Omental fat pad (tissue), 4 donors: ENCODE measurements around the gene LTK. TPM values are rescaled to one million over a fixed set of nuclear protein-coding genes. Genes with fewer than 3 reads are reported as not detected.
A peak's percentile ranks its signal among the peaks of the same experiment; 100 is the strongest.

Experiments
- ATAC-seq: fragments of 150-250 bp; one replicate; pipeline ENCODE4 v1.9.1; 2016; ENCODE audit warnings: mild to moderate bottlenecking, moderate library complexity; ENCODE audit not compliant: low FRiP score
- DNase-seq: peaks from one replicate; pipeline ENCODE4 v3.0.0-alpha.2; 2019; ENCODE audit warnings: low spot score
- CTCF ChIP-seq, 3 donors: fragments of 450-650 bp; IDR thresholded peaks; one replicate each; pipeline ENCODE4 v1.5.1; 2016 to 2017; ENCODE audit warnings: antibody characterized with exemption in 3 of 3, mild to moderate bottlenecking in 3 of 3, moderate library complexity in 2 of 3
- total RNA-seq, 4 donors: library from RNA; depleted of rRNA; stranded (reverse); fragments of >200 nt; gene quantifications; one replicate each; pipeline ENCODE4 v1.1.0, GENCODE V29; 2016

Gene LTK
- total RNA-seq, 4 donors from 2014 or later = 0.19 to 1.3 (median 0.84) TPM; not detected in 1

GRCh38 chr15:41559239-41559782 is 45.7 kb upstream of the LTK start:
- ATAC-seq (no peak), DNase-seq (no peak)
- no peak for TF ChIP-seq CTCF (IDR thresholded peaks at IDR 0.05)

- DNase-seq (peak; percentile 40), ATAC-seq (peak; percentile 60)
- no peak for TF ChIP-seq CTCF (IDR thresholded peaks at IDR 0.05)
These were observed 45.0 kb upstream of the LTK start, which contains the start of gene TYRO3 for GRCh38 chr15:41558400-41559238. Gene TYRO3 (plus strand): TSS chr15:41559212. CDS start chr15:41559258, 46 bp downstream.

- DNase-seq (no peak), ATAC-seq (peak; percentile 51)
- no peak for TF ChIP-seq CTCF (IDR thresholded peaks at IDR 0.05)
These were observed 44.2 kb upstream of the LTK start for GRCh38 chr15:41557673-41558399.

GRCh38 chr15:41556677-41557076 is 43.0 kb upstream of the LTK start:
- ATAC-seq (no peak), DNase-seq (no peak)
- TF ChIP-seq CTCF (IDR thresholded peaks at IDR 0.05) = no peak

- no peak for TF ChIP-seq CTCF (IDR thresholded peaks at IDR 0.05)
- ATAC-seq = no peak
- DNase-seq = no peak
These were observed 41.3 kb upstream of the LTK start for GRCh38 chr15:41554915-41555314.

GRCh38 chr15:41554343-41554742 is 40.7 kb upstream of the LTK start:
- TF ChIP-seq CTCF (IDR thresholded peaks at IDR 0.05) = no peak
- DNase-seq (no peak), ATAC-seq (no peak)
